Ecto neural progenitor cell (in vitro differentiated cells): Measurements from ENCODE around the gene FARSB.

Source experiments
- DNase-seq: peaks from one replicate; pipeline ENCODE4 v3.0.0-alpha.2; 2018; ENCODE audit warnings: low spot score

Gene FARSB

GRCh38 chr2:222663479-222663878, 7.6 kb upstream of the FARSB start:
- DNase-seq = no peak

- no peak for DNase-seq
Measured at GRCh38 chr2:222656526-222657446, 894 bp upstream of the FARSB start.

GRCh38 chr2:222653280-222653679, 2.6 kb downstream of the FARSB start:
- DNase-seq = no peak

GRCh38 chr2:222652491-222653255, 3.2 kb downstream of the FARSB start:
- DNase-seq = no peak

GRCh38 chr2:222651718-222652418, 4.0 kb downstream of the FARSB start:
- DNase-seq = no peak

- DNase-seq = no peak
Measured at GRCh38 chr2:222649801-222650200, 6.1 kb downstream of the FARSB start.

- no peak for DNase-seq
Measured at GRCh38 chr2:222646008-222646407, 9.9 kb downstream of the FARSB start.

- DNase-seq = no peak
Measured at GRCh38 chr2:222643134-222643533, 12.8 kb downstream of the FARSB start.

GRCh38 chr2:222641336-222641735, 14.6 kb downstream of the FARSB start:
- DNase-seq = no peak

- DNase-seq = no peak
Measured at GRCh38 chr2:222637067-222637466, 18.8 kb downstream of the FARSB start.

- no peak for DNase-seq
Measured at GRCh38 chr2:222635295-222635694, 20.6 kb downstream of the FARSB start.

GRCh38 chr2:222627764-222628163, 28.1 kb downstream of the FARSB start:
- no peak for DNase-seq

- DNase-seq = no peak
Measured at GRCh38 chr2:222623756-222624309, 32.1 kb downstream of the FARSB start.

- DNase-seq = no peak
Measured at GRCh38 chr2:222622910-222623309, 33.0 kb downstream of the FARSB start.

- no peak for DNase-seq
Measured at GRCh38 chr2:222621893-222622292, 34.0 kb downstream of the FARSB start.

GRCh38 chr2:222615320-222615719, 40.6 kb downstream of the FARSB start:
- no peak for DNase-seq

- no peak for DNase-seq
Measured at GRCh38 chr2:222613715-222614331, 42.1 kb downstream of the FARSB start.

- no peak for DNase-seq
Measured at GRCh38 chr2:222611684-222612083, 44.2 kb downstream of the FARSB start.

GRCh38 chr2:222610746-222611145, 45.1 kb downstream of the FARSB start:
- DNase-seq = no peak

GRCh38 chr2:222609381-222609780, 46.5 kb downstream of the FARSB start:
- no peak for DNase-seq

- DNase-seq = no peak
Measured at GRCh38 chr2:222608081-222608480, 47.8 kb downstream of the FARSB start.

GRCh38 chr2:222606306-222606705, 49.6 kb downstream of the FARSB start:
- no peak for DNase-seq
